HL-60/S4 treated with retinoic acid at 250 ng/mL for 4 days and 3 days (cell line): ENCODE results near the gene ZNF256.
"Not testable (repeated sequence)": the region's sequence is repeated elsewhere in the genome, so short reads cannot be mapped to it uniquely, and the experiment has no call there.

Experiments
- in situ Hi-C: fragments of 300-500 bp; cut with MboI; formaldehyde crosslinking; loops from 2 replicates; pipeline ENCODE4 v1.7.0; 2022; ENCODE audit warnings: low sequenced_read_pairs

ZNF256 gene

DNA sequence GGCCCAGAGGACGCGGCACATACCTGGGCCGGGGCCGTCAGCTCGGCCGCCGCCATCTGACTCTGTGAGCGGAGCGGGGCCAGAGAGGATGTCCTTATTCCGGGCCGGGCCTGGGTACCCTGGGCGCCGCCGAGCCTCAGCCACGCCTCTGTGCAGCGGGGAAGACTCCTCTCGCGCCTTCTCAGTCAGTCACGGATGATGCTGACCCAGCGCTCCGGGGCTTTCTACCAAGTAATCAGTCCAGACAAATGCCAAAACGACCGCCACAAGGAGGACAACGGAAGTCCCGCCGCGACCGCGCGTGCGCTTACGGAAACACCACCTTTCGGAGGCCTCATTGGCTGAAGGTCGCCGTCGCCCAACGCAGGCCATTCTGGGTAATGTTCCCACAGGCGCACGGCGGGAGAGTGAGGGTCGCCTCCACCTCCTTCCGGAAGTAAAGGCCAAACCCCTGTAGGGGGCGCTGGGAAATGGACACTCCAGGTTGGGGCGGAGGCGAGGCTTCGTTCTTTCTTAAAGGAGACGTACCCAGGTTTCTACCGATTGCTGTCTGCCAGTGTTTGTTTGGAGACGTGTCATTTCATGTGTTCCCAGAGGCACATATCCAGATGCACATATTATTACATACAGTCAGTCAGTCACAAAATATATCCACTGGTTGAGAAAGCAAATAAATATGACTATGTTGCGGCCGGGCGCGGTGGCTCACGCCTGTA lies at the start of gene ZNF256:
Gene ZNF256, minus strand, starts transcription at position 288 of the 716 bp plus-strand sequence. Its CDS starts 232 bp downstream, at position 56.
- in situ Hi-C loops: no loop called here

DNA sequence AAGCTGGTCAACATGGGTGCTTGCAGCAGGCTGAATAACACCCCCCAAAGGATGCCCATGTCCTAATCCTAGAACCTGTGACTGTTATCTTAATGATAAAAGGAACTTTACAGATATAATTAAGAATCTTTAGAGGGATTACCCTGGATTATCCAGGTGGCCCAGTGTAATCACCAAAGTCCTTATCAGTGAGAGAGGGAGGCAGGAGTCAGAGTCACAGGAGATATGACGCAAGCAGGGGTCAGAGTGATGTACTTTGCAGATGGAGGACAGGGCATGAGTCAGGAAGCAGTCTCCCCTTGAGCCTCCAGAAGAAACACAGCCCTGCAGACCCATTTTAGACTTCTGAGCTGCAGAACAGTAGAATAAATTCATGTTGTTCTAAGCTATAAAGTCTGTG lies 45.3 kb upstream of the ZNF256 start:
- in situ Hi-C loops: no loop called here

DNA sequence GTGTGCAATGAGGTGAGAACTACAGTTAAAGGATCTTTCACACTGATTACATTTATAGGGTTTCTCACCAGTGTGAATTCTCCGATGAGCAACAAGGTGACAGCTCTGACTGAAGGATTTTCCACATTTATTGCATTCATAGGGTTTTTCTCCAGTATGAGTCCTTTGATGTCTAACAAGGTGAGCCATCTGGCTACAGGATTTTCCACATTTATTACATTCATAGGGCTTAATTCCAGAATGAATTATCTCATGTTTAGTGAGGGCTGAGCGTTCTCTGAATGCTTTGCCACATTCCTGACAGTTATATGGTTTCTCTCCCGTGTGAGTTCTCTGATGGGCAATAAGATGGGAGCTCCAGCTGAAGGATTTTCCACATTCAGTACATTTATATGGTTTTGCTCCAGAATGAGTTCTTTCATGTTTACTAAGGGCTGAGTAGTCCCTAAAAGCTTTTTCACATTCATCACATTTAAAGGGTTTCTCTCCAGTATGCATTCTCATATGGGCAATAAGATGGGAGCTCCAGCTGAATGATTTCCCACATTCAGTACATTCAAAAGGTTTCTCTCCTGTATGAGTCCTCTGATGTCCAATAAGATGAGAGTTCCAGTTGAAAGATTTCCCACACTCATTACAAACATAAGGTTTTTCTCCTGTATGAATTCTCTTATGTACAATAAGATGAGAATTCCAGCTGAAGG lies 31.2 kb upstream of the ZNF256 start:
- in situ Hi-C loops: no loop called here

DNA sequence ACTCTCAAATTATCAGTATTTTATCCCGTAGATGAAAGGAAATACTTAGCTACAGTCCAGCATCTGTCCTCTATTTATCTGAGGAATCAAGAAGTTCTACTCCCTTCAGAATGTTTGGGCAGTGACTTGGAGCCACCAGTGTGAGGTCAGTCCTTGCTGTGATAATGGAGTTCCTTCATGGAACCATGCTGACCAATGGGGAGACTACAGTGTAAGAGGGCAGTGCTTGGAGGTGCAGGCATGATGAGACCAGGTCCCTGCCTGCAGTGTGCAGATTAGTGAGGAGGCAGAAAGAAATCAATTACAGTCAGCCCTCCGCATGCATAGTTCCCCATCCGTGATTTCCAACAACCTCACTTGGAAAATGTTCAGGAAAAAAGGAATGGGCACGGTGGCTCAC lies 26.9 kb upstream of the ZNF256 start, which contains the start of gene C19orf18:
Gene C19orf18, minus strand, starts transcription at position 101 of the 400 bp plus-strand sequence. CDS start 102 bp downstream, outside the sequence.
- in situ Hi-C loops: no loop called here

DNA sequence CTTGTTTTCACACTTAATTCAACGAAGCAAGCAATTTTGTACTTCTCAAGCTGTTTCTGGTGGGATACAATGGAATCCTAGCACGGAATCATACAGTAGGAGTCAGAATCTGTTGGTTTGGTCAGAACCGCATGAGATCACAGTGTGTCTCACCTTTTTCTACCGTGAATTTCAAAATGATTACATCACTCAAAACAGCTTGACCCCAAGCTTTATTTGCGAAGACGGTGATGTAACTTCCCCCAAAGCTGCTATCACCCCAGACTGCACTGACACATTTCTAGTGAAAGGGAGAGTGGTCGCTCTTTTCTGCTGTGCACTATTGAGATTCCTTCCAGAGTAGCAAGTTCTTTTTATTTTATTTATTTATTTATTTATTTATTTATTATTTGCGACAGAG lies 17.3 kb upstream of the ZNF256 start:
- in situ Hi-C loops: no loop called here

DNA sequence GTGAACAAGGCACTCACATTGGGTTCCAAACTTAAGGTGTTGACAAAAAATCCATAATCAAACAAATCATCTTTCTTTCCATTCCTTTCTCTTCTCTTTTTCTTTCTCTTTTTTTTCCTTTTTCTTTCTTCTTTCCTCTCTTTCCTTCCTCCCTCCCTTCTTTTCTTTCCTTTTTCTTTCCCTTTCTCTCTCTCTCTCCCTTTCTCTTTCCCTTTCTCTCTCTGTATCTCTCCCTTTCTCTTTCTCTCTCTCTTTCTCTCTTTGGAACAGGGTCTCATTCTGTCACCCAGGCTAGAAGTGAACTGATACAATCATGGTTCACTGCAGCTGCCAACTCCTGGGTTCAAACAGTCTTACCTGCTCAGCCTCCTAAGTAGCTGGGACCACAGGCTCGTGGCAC lies 14.3 kb upstream of the ZNF256 start:
- in situ Hi-C loops: no loop called here

DNA sequence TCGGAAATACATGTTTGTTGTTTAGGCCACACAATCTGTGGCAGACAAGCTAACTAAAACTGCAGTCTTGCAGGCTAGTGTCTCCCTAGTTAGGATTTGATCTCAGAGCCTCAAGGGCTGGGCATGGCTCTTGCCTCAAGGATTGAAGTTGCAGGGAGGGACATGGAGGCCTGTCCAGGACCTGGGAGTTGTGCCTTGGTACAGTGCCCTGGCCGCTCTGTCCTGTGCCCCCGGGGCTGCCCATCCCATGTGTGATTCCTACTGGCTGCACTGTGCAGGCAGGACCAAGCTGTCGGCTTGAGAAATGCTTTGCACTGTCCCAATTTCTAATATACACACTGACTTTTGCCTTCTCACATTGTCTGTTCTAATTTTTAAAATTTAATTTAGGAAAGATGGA lies 7.5 kb upstream of the ZNF256 start:
- in situ Hi-C loops: no loop called here

DNA sequence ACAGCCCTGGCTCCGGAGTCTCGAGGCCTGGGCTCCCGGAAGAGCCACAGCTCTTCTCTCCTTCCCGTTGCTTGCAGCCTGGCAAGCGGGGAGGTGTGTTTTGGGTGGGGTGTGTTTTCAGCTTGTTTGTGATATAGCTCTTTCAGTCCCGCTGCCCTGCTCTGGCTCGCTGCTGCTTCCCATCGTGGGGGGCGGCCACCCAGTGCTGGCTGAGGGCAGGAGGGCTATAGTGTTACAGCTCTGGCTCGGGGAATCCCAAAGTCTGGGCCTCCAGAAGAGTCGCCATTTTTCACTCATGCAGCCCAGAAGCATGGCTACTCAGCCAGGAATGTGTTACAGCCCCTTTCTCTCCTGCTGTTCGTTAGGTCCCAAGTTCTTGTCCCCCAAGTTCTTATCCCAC lies 2.2 kb upstream of the ZNF256 start:
- in situ Hi-C loops: no loop called here

DNA sequence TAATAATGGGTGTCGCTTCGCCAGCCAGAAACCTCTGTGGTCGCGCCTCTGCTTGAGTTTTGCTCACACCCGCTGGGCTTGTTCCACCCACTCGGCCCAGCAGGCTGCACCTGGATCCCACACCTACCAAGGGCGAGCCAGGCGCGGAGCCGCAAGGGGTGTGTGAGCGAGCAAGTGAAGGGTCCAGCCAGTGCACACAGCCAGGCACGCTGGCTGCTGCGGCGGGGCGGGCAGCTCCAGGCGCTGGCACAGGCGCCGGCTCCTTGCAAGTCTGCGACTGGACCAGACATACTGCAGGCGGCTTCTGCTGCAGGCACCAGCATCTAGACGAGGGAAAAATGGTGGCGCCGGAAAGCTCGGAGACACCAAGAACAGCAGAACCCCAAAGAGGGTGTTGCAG lies 1.8 kb upstream of the ZNF256 start:
- in situ Hi-C loops: no loop called here

DNA sequence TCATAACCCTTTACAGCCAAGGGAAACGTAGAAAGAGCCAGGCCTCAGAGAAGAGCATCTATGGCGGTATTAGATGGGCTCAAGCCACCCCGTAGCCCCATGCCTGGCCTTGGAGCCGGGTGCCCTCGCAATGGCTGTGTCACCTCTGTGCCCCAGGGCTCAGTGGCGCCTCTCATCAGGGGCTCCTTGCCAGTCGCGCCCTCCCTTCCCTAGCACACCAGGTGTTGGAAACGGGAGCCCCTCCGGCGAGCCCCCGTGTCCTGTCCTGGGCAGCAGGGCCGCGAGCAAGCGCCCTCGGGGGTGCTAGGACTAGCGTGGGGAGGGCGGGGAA lies 453 bp downstream of the ZNF256 start:
- in situ Hi-C loops: no loop called here

DNA sequence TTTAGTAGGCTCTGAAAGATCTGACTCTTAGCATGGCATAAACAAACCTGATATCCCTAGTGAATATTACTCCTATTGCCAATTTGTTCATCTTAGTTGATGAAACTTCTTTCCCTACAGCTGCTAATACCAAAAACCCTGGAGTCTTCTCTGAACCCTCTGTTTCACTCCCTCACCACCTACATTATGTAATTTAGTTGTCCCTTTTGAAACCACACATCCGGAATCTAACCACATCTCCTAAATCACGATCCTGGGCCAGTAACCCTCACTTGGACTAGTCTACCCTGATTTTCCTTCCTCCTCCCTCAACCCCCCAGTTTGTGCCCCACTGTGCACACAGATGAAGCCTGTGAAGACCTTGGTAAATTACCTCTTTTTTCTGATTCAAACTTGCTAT lies 1.2 kb downstream of the ZNF256 start:
- in situ Hi-C loops: no loop called here

DNA sequence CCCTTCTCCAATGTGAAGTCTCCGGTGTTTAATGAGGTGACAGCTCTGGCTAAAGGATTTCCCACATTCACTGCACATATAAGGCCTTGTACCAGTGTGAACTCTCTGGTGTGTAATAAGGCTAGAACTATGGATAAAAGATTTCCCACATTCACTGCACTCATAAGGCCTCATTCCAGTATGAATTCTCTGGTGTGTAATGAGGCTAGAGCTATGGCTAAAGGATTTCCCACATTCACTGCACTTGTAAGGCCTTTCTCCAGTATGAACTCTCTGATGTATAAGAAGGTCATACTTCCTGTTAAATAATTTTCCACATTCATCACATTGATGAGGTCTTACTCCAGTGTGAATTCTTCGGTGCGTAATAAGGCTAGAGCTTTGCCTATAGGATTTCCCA lies 5.9 kb downstream of the ZNF256 start:
- in situ Hi-C loops: no loop called here

DNA sequence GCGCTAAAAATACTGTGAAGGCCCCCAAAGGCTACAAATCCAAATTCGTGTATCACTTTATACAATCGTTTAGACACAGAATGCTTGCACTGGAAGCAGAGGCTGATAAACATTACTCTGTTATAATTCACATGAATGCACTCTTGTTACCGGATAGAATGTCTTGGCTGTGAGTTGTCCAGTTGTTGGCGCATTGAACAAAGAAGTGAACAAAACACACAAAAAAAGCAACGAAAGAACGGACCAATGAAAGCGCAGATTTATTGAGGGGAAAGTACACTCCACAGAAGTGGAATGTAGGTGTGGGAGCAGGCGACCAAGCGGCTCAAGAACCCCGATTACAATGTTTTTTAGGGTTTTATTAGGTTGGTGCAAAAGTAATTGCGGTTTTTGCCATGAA lies 11.8 kb downstream of the ZNF256 start:
- in situ Hi-C loops: no loop called here

DNA sequence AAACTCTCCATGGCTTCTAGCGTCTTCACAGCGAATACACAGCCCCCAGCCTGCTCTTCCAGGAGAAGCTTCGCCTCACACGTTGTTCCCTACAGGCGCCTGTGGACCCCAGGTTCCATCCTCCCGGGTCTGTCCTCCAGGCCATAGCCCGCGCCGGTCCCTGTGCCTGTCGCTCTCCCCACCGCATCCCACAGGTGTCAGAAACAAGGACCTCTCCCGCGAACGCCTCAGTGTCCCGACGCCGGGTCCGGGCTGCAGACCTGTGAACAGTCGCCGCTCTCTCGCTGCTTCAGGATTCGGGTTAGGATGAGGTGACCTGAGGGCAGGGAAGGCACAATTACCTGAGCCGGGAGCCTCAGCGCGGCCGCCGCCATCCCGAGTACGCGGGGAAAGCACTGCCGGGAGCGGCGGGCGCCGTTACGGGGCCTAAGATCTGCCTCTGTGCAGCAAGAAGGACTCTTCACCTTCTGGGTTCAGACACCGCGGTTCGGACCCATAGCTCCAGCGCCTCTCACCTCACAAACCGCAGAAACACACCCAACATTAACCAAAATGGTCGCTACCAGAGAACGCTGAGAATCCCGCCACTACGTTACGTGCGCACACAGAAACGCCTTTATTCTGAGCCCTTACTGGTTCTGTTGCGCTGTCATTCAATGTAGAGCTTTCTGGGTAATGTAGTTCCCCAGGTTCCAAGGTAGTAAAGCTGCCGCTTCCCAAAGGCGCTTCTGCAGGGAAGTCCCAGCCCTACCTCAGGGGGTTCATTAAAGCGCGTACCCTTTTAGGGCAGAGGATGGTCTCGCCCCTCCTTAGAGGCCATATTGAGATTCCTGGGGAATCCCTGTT lies 12.5 kb downstream of the ZNF256 start, which contains the start of gene ZNF418:
Gene ZNF418, minus strand, starts transcription at position 583 of the 846 bp plus-strand sequence. CDS start 1,580 bp downstream, outside the sequence.
- in situ Hi-C loops: no loop called here

DNA sequence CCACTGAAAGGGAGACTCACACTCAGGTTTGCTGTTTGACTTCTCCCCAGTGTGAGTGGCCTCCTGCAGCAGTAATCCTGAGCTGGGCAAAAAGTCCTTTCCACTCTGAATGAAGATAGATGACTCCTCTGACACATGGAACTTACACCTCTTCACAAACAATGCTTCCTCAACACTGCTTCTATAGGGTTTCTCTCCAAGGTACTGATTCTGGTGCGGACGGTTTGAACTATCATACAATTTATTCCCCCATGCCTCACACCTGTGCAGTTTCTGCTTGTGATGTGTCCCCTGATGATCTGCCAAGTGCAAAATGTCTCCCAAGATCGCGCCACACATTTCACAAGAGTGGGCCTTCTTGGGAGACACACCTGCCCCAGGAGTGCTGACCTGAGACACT lies 19.9 kb downstream of the ZNF256 start:
- in situ Hi-C loops: no loop called here

DNA sequence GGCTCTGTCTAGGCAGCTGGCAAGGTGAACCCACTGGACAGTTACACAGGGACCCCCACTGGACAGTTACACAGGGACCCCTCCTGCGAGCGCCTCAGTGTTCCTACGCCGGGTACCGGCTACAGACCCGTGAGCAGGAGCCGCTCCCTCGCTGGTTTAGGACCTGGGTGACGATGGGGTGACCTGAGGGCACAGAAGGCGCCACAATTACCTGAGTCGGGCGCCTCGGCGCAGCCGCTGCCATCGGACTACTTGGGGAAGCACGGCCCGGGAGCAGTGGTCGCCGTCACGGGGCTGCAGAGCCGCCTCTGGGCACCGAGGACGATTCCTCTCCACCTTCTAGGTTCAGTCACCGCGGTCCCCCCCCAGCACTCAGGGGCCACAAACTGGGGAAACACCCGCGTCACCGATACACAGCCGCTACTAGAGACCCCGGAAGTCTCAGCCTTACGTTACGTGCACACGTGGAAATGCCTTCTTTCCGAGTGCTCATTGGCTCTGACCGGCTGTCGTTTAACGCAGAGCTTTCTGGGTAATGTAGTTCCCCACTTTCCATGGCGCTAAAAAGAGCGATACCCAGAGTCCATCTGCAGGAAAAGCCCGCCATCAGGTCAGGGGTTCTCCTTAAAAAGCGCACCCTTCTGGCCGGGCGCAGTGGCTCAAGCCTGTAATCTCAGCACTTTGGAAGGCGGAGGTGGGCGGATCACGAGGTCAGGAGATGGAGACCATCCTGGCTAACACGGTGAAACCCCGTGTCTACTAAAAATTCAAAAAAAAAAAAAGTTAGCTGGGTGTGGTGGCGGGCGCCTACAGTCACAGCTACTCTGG lies 31.1 kb downstream of the ZNF256 start, which contains the start of gene ZNF417:
Gene ZNF417, minus strand, starts transcription at position 425 of the 828 bp plus-strand sequence. Its CDS starts 181 bp downstream, at position 244.
- in situ Hi-C loops: not testable (repeated sequence)

DNA sequence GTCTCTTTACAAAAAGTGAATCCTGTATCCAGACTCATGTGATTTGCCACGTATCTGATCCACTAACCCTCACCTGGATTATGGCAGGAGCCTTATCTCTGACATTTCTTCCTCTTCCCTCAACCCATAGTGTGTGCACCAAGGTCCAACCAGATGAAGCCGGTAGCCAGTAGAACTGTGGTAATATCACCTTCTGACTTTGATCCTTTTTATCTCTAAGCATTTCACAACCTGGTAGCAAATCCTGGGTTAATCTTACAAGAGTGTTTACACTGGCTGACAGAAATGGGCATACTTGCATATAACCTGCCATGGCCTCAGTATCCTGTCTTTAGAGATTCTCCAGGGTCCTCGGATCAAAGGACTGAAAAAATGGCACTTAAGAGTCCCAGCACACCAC lies 33.0 kb downstream of the ZNF256 start:
- in situ Hi-C loops: no loop called here

DNA sequence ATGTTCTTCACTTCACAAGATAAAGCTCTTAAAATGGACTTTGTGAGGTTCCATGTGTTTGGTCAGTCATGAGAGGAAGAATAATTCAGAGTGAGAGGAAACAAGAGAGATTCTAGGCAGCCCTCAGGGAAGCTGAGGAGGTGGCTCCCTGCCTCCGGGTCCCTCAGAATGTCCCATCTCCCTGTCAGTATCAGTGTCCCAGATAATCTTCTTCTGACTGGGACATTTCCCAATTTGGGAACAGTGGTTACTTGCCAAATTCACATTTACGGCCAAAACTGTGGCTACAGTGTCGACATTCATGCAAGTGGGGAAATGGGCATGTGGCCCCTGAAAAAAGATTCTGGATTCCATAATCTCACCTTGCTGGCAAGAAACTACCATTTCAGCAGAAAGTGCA lies 40.1 kb downstream of the ZNF256 start:
- in situ Hi-C loops: no loop called here

DNA sequence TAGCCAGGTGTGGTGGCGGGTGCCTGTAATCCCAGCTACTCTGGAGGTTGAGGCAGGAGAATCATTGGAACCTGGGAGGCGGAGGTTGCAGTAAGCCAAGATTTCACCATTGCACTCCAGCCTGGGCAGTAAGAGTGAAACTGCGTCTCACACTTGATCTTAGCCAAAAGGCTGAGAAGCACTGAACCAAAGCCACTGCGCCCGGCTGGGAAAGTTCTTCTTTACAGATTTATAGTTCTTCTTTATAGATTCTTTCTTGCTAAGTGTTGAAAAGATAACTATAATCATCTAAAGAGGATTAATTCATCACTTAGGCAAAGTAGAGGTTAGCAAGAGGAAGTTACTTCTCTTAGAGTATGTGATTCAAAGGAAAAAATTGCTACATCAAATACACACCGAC lies 42.2 kb downstream of the ZNF256 start:
- in situ Hi-C loops: no loop called here

DNA sequence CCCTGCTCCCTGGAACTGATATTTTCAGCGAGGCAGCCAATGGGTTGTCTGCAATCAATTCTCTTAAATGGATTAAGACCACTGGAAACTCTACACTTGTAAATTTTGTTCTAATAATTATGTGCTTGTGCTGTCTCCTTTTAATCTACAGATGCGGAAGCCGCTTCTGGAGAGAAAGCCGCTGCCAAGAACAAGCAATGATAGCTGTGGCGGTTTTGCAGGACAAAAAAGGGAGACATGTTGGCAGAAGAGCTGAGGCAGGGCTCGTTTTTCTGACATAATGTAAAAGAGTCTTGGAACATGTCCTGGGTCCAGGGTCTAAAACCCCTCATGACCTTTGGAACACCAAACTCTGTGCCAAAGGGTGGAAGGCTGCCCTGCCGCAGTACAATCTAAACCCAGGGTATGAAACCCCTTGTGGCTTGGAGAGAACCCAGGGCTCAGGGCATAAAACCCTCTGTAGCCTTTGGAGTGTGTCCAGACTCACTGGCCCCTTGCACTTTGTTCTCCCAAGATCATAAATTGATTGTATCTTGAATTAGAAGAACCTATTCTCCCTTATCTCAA lies 43.8 kb downstream of the ZNF256 start:
- in situ Hi-C loops: no loop called here
